CD1c-positive myeloid dendritic cell (primary cell): ENCODE results near the gene ARMC6.

ENCODE experiments used
- DNase-seq: peaks from one replicate; pipeline ENCODE4 v3.0.0-alpha.2; 2016; ENCODE audit errors: extremely low spot score

The ARMC6 gene

GRCh38 chr19:19054315-19054938 lies 21.0 kb downstream of the ARMC6 start:
- no peak for DNase-seq

GRCh38 chr19:19054939-19055440 lies 21.6 kb downstream of the ARMC6 start:
- no peak for DNase-seq

- no peak for DNase-seq
Observed at GRCh38 chr19:19055701-19056100, 22.3 kb downstream of the ARMC6 start.

GRCh38 chr19:19056636-19057275 lies 23.4 kb downstream of the ARMC6 start:
- DNase-seq = no peak

- no peak for DNase-seq
Observed at GRCh38 chr19:19057317-19057716, 23.9 kb downstream of the ARMC6 start.

- DNase-seq = no peak
Observed at GRCh38 chr19:19057720-19058119, 24.3 kb downstream of the ARMC6 start.

GRCh38 chr19:19059018-19059836 lies 25.8 kb downstream of the ARMC6 start:
- no peak for DNase-seq

- DNase-seq = no peak
Observed at GRCh38 chr19:19059837-19060611, 26.6 kb downstream of the ARMC6 start.

- DNase-seq = no peak
Observed at GRCh38 chr19:19061506-19061905, 28.1 kb downstream of the ARMC6 start.

- DNase-seq = no peak
Observed at GRCh38 chr19:19062454-19063182, 29.2 kb downstream of the ARMC6 start.

GRCh38 chr19:19063183-19064097 lies 30.0 kb downstream of the ARMC6 start, which contains the start of gene SLC25A42:
SLC25A42 (plus strand) TSS chr19:19063994; CDS start chr19:19096125, 32,131 bp downstream.
- peak; percentile 99 for DNase-seq

GRCh38 chr19:19064098-19064722 lies 30.8 kb downstream of the ARMC6 start:
- no peak for DNase-seq

- DNase-seq = peak; percentile 5
Observed at GRCh38 chr19:19064811-19065745, 31.7 kb downstream of the ARMC6 start.

- DNase-seq = no peak
Observed at GRCh38 chr19:19067276-19068072, 34.1 kb downstream of the ARMC6 start.

- no peak for DNase-seq
Observed at GRCh38 chr19:19068659-19069654, 35.6 kb downstream of the ARMC6 start.

- no peak for DNase-seq
Observed at GRCh38 chr19:19071897-19072296, 38.5 kb downstream of the ARMC6 start.
